Subcutaneous preadipocyte (primary cell): ENCODE data around the gene CAPN5. TPM values are rescaled to one million over a fixed set of nuclear protein-coding genes. Genes with fewer than 3 reads are reported as not detected.

ENCODE experiments used
- total RNA-seq: library from RNA; depleted of rRNA; stranded (reverse); fragments of >200 nt; gene quantifications from 2 replicates; pipeline ENCODE4 v1.2.3, GENCODE V29; 2012

Gene CAPN5
- 17.3 and 29.1 TPM in 2 replicates for total RNA-seq

DNA sequence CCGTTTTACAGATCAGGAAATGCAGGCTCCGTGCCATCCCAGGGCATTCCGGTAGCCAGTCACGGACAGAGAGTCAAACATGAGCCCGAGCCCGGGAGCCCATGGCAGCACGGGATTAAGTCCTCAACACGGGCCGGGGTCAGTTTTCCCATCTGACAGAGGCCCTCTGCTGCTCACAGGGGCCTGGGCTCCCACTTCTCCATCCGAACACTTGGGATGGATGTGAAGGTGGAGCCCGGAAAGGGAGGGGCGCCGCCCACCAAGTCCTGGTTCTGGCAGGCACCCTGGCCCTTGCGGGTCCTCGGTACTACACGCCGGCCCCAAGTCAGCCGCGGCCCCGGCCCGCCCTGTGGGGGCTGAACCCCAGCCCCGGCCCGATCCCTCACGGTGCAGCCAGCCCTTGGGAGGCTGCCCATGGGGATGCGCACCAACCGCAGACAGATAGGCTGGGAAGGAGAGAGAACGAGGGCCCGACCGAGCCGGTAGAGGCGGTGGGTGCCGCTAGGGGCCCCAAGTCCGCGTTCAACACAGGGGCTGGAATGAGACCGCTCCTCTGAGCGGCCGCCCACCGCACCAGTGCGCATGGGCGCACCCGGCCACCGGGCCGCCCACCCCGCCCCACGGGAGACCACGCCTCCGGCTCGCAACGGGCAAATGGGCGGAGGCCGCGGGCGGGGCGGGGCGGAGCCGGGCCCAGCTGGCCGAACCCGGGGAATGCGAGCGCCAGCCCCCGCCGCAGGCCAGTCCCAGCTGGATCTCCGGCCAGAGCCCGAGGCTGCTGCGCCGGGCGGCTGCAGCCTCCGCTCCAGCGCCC is at the start of gene CAPN5:
CAPN5 (plus strand) TSS at position 743 of the 814 bp plus-strand sequence. CDS start 17,916 bp downstream, outside the sequence.

DNA sequence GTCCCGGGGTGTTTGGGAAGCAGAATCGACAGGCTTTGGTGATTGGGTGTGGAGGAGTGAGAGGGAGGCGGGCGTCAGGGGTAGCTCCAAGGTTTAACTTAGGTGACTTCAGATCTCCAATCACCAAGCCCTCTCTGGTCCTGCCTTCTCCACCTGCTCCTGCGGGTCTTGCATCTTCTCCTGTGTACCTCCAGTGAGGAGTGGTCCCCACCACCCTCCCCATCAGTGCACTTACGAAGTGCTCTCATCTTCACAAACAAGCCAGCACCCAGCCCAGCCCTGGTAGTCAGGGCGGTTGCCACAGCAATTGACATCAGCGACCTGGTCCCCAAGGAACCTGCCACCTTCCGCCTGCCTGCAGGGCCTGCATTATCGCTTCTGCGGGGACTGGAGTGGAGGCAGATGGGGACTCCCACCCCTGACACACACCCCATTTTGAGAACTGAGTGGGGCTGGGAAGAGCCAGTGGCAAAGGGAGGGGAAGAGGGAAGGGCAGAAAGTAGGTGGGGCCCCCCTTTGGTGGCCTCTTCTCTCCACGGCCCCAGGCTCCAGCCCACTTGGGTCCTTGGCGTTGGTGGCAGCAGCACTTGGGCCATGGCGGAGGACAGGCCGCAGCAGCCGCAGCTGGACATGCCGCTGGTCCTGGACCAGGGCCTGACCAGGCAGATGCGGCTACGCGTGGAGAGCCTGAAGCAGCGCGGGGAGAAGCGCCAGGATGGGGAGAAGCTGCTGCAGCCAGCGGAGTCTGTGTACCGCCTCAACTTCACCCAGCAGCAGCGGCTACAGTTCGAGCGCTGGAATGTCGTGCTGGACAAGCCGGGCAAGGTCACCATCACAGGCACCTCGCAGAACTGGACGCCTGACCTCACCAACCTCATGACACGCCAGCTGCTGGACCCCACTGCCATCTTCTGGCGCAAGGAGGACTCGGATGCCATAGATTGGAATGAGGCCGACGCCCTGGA is 35.8 kb downstream of the CAPN5 start, which contains the start of gene OMP:
OMP (plus strand) TSS at position 595 of the 965 bp plus-strand sequence; CDS start at position 595, 0 bp downstream.

DNA sequence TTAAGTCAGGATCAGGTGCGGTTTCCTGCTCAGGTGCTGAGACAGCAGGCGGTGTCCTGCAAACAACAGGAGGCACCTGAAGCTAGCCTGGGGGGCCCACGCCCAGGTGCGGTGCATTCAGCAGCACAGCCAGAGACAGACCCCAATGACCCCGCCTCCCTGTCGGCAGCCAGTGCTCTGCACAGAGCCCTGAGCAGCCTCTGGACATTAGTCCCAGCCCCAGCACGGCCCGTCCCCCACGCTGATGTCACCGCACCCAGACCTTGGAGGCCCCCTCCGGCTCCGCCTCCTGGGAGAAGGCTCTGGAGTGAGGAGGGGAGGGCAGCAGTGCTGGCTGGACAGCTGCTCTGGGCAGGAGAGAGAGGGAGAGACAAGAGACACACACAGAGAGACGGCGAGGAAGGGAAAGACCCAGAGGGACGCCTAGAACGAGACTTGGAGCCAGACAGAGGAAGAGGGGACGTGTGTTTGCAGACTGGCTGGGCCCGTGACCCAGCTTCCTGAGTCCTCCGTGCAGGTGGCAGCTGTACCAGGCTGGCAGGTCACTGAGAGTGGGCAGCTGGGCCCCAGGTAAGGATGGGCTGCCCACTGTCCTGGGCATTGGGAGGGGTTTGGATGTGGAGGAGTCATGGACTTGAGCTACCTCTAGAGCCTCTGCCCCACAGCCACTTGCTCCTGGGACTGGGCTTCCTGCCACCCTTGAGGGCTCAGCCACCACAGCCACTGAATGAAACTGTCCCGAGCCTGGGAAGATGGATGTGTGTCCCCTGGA is 61.3 kb downstream of the CAPN5 start, which contains the start of gene MYO7A:
MYO7A (plus strand) TSS at position 327 of the 772 bp plus-strand sequence. CDS start 2,389 bp downstream, outside the sequence.

Other genes with a start within 250 kb of the CAPN5 start
- gene ACER3, start 206.1 kb upstream of the CAPN5 start, total RNA-seq = 8.5 and 12.1 TPM in 2 replicates
- gene B3GNT6, start 32.6 kb upstream of the CAPN5 start, total RNA-seq = not detected in 2 replicates
- gene OMP, start 35.9 kb downstream of the CAPN5 start, total RNA-seq = 0.37 and 0.98 TPM in 2 replicates
- gene MYO7A, start 61.3 kb downstream of the CAPN5 start, total RNA-seq = under 0.01 TPM in 1 of 2 replicates, not detected in the other
- gene GDPD4, start 234.7 kb downstream of the CAPN5 start, total RNA-seq = not detected in 2 replicates